ENCODE data around the gene SNX5. TPM values are rescaled to one million over a fixed set of nuclear protein-coding genes. Genes with fewer than 3 reads are reported as not detected.

The SNX5 gene
- total RNA-seq (10 to 100 TPM; 53.6 to 68.9 (median 56.7) TPM), total RNA-seq (58.5 to 247 (median 85.8) reads per million in 29 experiments)
- total RNA-seq (2013), result 96.8 TPM

GRCh38 chr20:17968366-17969277 lies at the start of gene SNX5, which contains the start of gene MGME1:
Gene SNX5 (minus strand): TSS chr20:17968794. CDS start chr20:17968425, 369 bp downstream.
Gene MGME1 (plus strand): TSS chr20:17969018. CDS start chr20:17969860, 842 bp downstream.
- DNase-seq (peak; percentile 97 to 99 (median 98)), ATAC-seq (replicated peaks in 1 of 4) (peak; percentile 88 to 95 (median 89))
- Mint-ChIP-seq H3K4me3 (peak within 1 kb of the TSS; percentile 91 to 96 (median 95)), H3K9me3 (no peaks in the 10 kb centered on the region), H3K36me3 (peaks cover 5% of the 10 kb centered on the region), H3K4me1 (peaks cover 77 to 84% (median 78%) of the 10 kb centered on the region in 3 donors), H3K27me3 (no peaks in the 10 kb centered on the region), H3K27ac (peak within 1 kb of the TSS; percentile 95 to 98)
- H3K4me3 ChIP-seq (ENCODE audit: control insufficient read depth in 1 of 2, extremely low read depth in 1 of 2, low read length in 1 of 2), result peak within 1 kb of the TSS; percentile 88 to 98
- H3K27ac ChIP-seq (ENCODE audit: low read length), result peak within 1 kb of the TSS; percentile 98
- WGBS (ENCODE audit: insufficient coverage), result under 1% methylated on average over 93 of the region's 96 CpGs
- peaks cover 47 to 64% of the 10 kb centered on the region in 2 experiments for H3K4me1 ChIP-seq (ENCODE audit: control insufficient read depth in 1 of 2, extremely low read depth in 1 of 2, insufficient read depth in 2 of 2, low read length in 2 of 2)
- no peaks in the 10 kb centered on the region for H3K27me3 ChIP-seq (replicated peaks in 1 of 2; ENCODE audit: control insufficient read depth in 2 of 2, extremely low read depth in 1 of 2, insufficient read depth in 2 of 2, low read length in 1 of 2)
- no peaks in the 10 kb centered on the region for H3K9me3 ChIP-seq
- H3K36me3 ChIP-seq (ENCODE audit: control insufficient read depth in 2 of 2, extremely low read depth in 1 of 2, insufficient read depth in 1 of 2, low read length in 1 of 2), result no peaks in the 10 kb centered on the region
- CTCF ChIA-PET, result interaction anchor here in 1 of 2 donors (0.6 to 2.1 kb wide), 4 partner anchors 10 to 539 kb away, joined by 3 to 7 read pairs (median 4); partner anchors contain the start of gene SEC23B
- POLR2A ChIA-PET, result no interaction called here

- ChIA-PET CTCF (no interaction called here), POLR2A (no interaction called here)
- Histone ChIP-seq H3K4me3 (ENCODE audit: control insufficient read depth in 1 of 2, extremely low read depth in 1 of 2, low read length in 1 of 2) (no peak overlapping the region), H3K27ac (ENCODE audit: low read length) (no peak overlapping the region), H3K36me3 (ENCODE audit: control insufficient read depth in 2 of 2, extremely low read depth in 1 of 2, insufficient read depth in 1 of 2, low read length in 1 of 2) (no peaks in the 10 kb centered on the region), H3K27me3 (replicated peaks in 1 of 2; ENCODE audit: control insufficient read depth in 2 of 2, extremely low read depth in 1 of 2, insufficient read depth in 2 of 2, low read length in 1 of 2) (peaks cover 0 to 3% of the 10 kb centered on the region in 2 experiments), H3K9me3 (no peaks in the 10 kb centered on the region), H3K4me1 (ENCODE audit: control insufficient read depth in 1 of 2, extremely low read depth in 1 of 2, insufficient read depth in 2 of 2, low read length in 2 of 2) (no peaks in the 10 kb centered on the region)
- ATAC-seq (replicated peaks in 1 of 4) (no peak), DNase-seq (no peak)
- H3K9me3 Mint-ChIP-seq, result no peaks in the 10 kb centered on the region
- peaks cover 4 to 6% of the 10 kb centered on the region in 2 donors for H3K27me3 Mint-ChIP-seq
- 91% methylated on average over 10 of the region's 10 CpGs for WGBS (ENCODE audit: insufficient coverage)
- H3K36me3 Mint-ChIP-seq, result no peaks in the 10 kb centered on the region
- no peaks in the 10 kb centered on the region for H3K4me1 Mint-ChIP-seq
- no peak overlapping the region for H3K27ac Mint-ChIP-seq
- no peak overlapping the region for H3K4me3 Mint-ChIP-seq
These were observed 49.5 kb upstream of the SNX5 start for GRCh38 chr20:18018100-18018499.

GRCh38 chr20:18016772-18017171 lies 48.2 kb upstream of the SNX5 start:
- Mint-ChIP-seq H3K27ac (no peak overlapping the region), H3K4me3 (no peak overlapping the region), H3K27me3 (peaks cover 4 to 6% of the 10 kb centered on the region in 2 donors), H3K36me3 (no peaks in the 10 kb centered on the region), H3K9me3 (no peaks in the 10 kb centered on the region), H3K4me1 (no peaks in the 10 kb centered on the region)
- WGBS (ENCODE audit: insufficient coverage), result no CpG with 5 or more reads among the region's 3 CpGs
- no peaks in the 10 kb centered on the region for H3K36me3 ChIP-seq (ENCODE audit: control insufficient read depth in 2 of 2, extremely low read depth in 1 of 2, insufficient read depth in 1 of 2, low read length in 1 of 2)
- ChIA-PET POLR2A (no interaction called here), CTCF (interaction anchor here in 1 of 2 donors (0.7 kb wide), 2 partner anchors 27 to 360 kb away, joined by 3 read pairs; no protein-coding TSS in a partner anchor)
- H3K4me1 ChIP-seq (ENCODE audit: control insufficient read depth in 1 of 2, extremely low read depth in 1 of 2, insufficient read depth in 2 of 2, low read length in 2 of 2), result no peaks in the 10 kb centered on the region
- no peaks in the 10 kb centered on the region for H3K9me3 ChIP-seq
- H3K27me3 ChIP-seq (replicated peaks in 1 of 2; ENCODE audit: control insufficient read depth in 2 of 2, extremely low read depth in 1 of 2, insufficient read depth in 2 of 2, low read length in 1 of 2), result peaks cover 0 to 3% of the 10 kb centered on the region in 2 experiments
- no peak overlapping the region for H3K27ac ChIP-seq (ENCODE audit: low read length)
- no peak overlapping the region for H3K4me3 ChIP-seq (ENCODE audit: control insufficient read depth in 1 of 2, extremely low read depth in 1 of 2, low read length in 1 of 2)
- DNase-seq, result no peak
- no peak for ATAC-seq (replicated peaks in 1 of 4)

GRCh38 chr20:18014411-18014810 lies 45.8 kb upstream of the SNX5 start:
- Histone ChIP-seq H3K4me3 (ENCODE audit: control insufficient read depth in 1 of 2, extremely low read depth in 1 of 2, low read length in 1 of 2) (no peak overlapping the region), H3K4me1 (ENCODE audit: control insufficient read depth in 1 of 2, extremely low read depth in 1 of 2, insufficient read depth in 2 of 2, low read length in 2 of 2) (no peaks in the 10 kb centered on the region), H3K27me3 (replicated peaks in 1 of 2; ENCODE audit: control insufficient read depth in 2 of 2, extremely low read depth in 1 of 2, insufficient read depth in 2 of 2, low read length in 1 of 2) (no peaks in the 10 kb centered on the region), H3K27ac (ENCODE audit: low read length) (no peak overlapping the region), H3K9me3 (no peaks in the 10 kb centered on the region), H3K36me3 (ENCODE audit: control insufficient read depth in 2 of 2, extremely low read depth in 1 of 2, insufficient read depth in 1 of 2, low read length in 1 of 2) (no peaks in the 10 kb centered on the region)
- no peak overlapping the region for H3K4me3 Mint-ChIP-seq
- no peaks in the 10 kb centered on the region for H3K9me3 Mint-ChIP-seq
- H3K36me3 Mint-ChIP-seq, result no peaks in the 10 kb centered on the region
- ChIA-PET POLR2A (no interaction called here), CTCF (no interaction called here)
- no peak for DNase-seq
- WGBS (ENCODE audit: insufficient coverage), result no CpG with 5 or more reads among the region's 6 CpGs
- ATAC-seq (replicated peaks in 1 of 4), result no peak
- H3K27me3 Mint-ChIP-seq, result no peaks in the 10 kb centered on the region
- H3K4me1 Mint-ChIP-seq, result no peaks in the 10 kb centered on the region
- H3K27ac Mint-ChIP-seq, result no peak overlapping the region

- Histone ChIP-seq H3K4me1 (ENCODE audit: control insufficient read depth in 1 of 2, extremely low read depth in 1 of 2, insufficient read depth in 2 of 2, low read length in 2 of 2) (no peaks in the 10 kb centered on the region), H3K9me3 (no peaks in the 10 kb centered on the region), H3K27me3 (replicated peaks in 1 of 2; ENCODE audit: control insufficient read depth in 2 of 2, extremely low read depth in 1 of 2, insufficient read depth in 2 of 2, low read length in 1 of 2) (peaks cover 0 to 4% of the 10 kb centered on the region in 2 experiments), H3K36me3 (ENCODE audit: control insufficient read depth in 2 of 2, extremely low read depth in 1 of 2, insufficient read depth in 1 of 2, low read length in 1 of 2) (no peaks in the 10 kb centered on the region), H3K27ac (ENCODE audit: low read length) (no peak overlapping the region), H3K4me3 (ENCODE audit: control insufficient read depth in 1 of 2, extremely low read depth in 1 of 2, low read length in 1 of 2) (no peak overlapping the region)
- POLR2A ChIA-PET, result no interaction called here
- 100% methylated on average over 2 of the region's 2 CpGs for WGBS (ENCODE audit: insufficient coverage)
- Mint-ChIP-seq H3K4me3 (no peak overlapping the region), H3K27me3 (no peaks in the 10 kb centered on the region), H3K27ac (no peak overlapping the region), H3K9me3 (no peaks in the 10 kb centered on the region), H3K4me1 (no peaks in the 10 kb centered on the region), H3K36me3 (no peaks in the 10 kb centered on the region)
- DNase-seq (no peak), ATAC-seq (replicated peaks in 1 of 4) (no peak)
- CTCF ChIA-PET, result no interaction called here
These were observed 44.3 kb upstream of the SNX5 start for GRCh38 chr20:18012901-18013300.

GRCh38 chr20:18011951-18012645 lies 43.5 kb upstream of the SNX5 start:
- no peaks in the 10 kb centered on the region for H3K9me3 ChIP-seq
- no peaks in the 10 kb centered on the region for H3K4me1 ChIP-seq (ENCODE audit: control insufficient read depth in 1 of 2, extremely low read depth in 1 of 2, insufficient read depth in 2 of 2, low read length in 2 of 2)
- peaks cover 0 to 4% of the 10 kb centered on the region in 2 experiments for H3K27me3 ChIP-seq (replicated peaks in 1 of 2; ENCODE audit: control insufficient read depth in 2 of 2, extremely low read depth in 1 of 2, insufficient read depth in 2 of 2, low read length in 1 of 2)
- Mint-ChIP-seq H3K4me1 (no peaks in the 10 kb centered on the region), H3K27me3 (no peaks in the 10 kb centered on the region), H3K27ac (no peak overlapping the region), H3K4me3 (no peak overlapping the region), H3K9me3 (no peaks in the 10 kb centered on the region), H3K36me3 (no peaks in the 10 kb centered on the region)
- ATAC-seq (replicated peaks in 1 of 4) (no peak), DNase-seq (no peak)
- H3K4me3 ChIP-seq (ENCODE audit: control insufficient read depth in 1 of 2, extremely low read depth in 1 of 2, low read length in 1 of 2), result no peak overlapping the region
- H3K27ac ChIP-seq (ENCODE audit: low read length), result no peak overlapping the region
- H3K36me3 ChIP-seq (ENCODE audit: control insufficient read depth in 2 of 2, extremely low read depth in 1 of 2, insufficient read depth in 1 of 2, low read length in 1 of 2), result no peaks in the 10 kb centered on the region
- ChIA-PET CTCF (no interaction called here), POLR2A (no interaction called here)
- 76% methylated on average over 16 of the region's 21 CpGs for WGBS (ENCODE audit: insufficient coverage)
